HG03558 (cell line): ENCODE results near the gene FSCN2.

Source experiments
- ATAC-seq: cut with Tn5 transposase; IDR thresholded peaks from one replicate; pipeline ENCODE4 v1.9.1; 2021; ENCODE audit warnings: moderate number of reproducible peaks; ENCODE audit not compliant: unreplicated experiment; ENCODE audit errors: extremely low read depth

FSCN2 gene

GRCh38 chr17:81538651-81539570 is 10.7 kb downstream of the FSCN2 start:
- no peak for ATAC-seq

GRCh38 chr17:81539571-81539900 is 11.4 kb downstream of the FSCN2 start:
- ATAC-seq: no peak

- no peak for ATAC-seq
Observed at GRCh38 chr17:81539961-81540675, 11.9 kb downstream of the FSCN2 start.

- ATAC-seq: no peak
Observed at GRCh38 chr17:81540676-81541027, 12.5 kb downstream of the FSCN2 start.

- ATAC-seq: no peak
Observed at GRCh38 chr17:81541123-81541522, 12.9 kb downstream of the FSCN2 start.

- no peak for ATAC-seq
Observed at GRCh38 chr17:81542431-81543338, 14.5 kb downstream of the FSCN2 start.

- ATAC-seq: no peak
Observed at GRCh38 chr17:81543339-81543675, 15.1 kb downstream of the FSCN2 start.

GRCh38 chr17:81543756-81544155 is 15.6 kb downstream of the FSCN2 start:
- ATAC-seq: no peak

- ATAC-seq: no peak
Observed at GRCh38 chr17:81544281-81544974, 16.3 kb downstream of the FSCN2 start.

GRCh38 chr17:81545160-81545949 is 17.2 kb downstream of the FSCN2 start:
- no peak for ATAC-seq

- no peak for ATAC-seq
Observed at GRCh38 chr17:81546906-81547613, 18.9 kb downstream of the FSCN2 start.

- ATAC-seq: no peak
Observed at GRCh38 chr17:81547614-81547982, 19.4 kb downstream of the FSCN2 start.

- ATAC-seq: no peak
Observed at GRCh38 chr17:81549031-81549557, 20.9 kb downstream of the FSCN2 start.

- ATAC-seq: no peak
Observed at GRCh38 chr17:81549826-81550225, 21.6 kb downstream of the FSCN2 start.

- no peak for ATAC-seq
Observed at GRCh38 chr17:81550285-81550684, 22.1 kb downstream of the FSCN2 start.

- ATAC-seq: no peak
Observed at GRCh38 chr17:81550830-81551457, 22.8 kb downstream of the FSCN2 start.

GRCh38 chr17:81551458-81552243 is 23.5 kb downstream of the FSCN2 start:
- ATAC-seq: no peak
